ENCODE measurements around the gene BCAT1.
"Not testable (repeated sequence)": the region's sequence is repeated elsewhere in the genome, so short reads cannot be mapped to it uniquely, and the experiment has no call there.

Gene BCAT1

GRCh38 chr12:24960222-24960855 is 11.4 kb upstream of the BCAT1 start:
- peak in 1 of 2 donors; percentile 42 for DNase-seq (ENCODE audit: low read depth in 2 of 2)

DNA sequence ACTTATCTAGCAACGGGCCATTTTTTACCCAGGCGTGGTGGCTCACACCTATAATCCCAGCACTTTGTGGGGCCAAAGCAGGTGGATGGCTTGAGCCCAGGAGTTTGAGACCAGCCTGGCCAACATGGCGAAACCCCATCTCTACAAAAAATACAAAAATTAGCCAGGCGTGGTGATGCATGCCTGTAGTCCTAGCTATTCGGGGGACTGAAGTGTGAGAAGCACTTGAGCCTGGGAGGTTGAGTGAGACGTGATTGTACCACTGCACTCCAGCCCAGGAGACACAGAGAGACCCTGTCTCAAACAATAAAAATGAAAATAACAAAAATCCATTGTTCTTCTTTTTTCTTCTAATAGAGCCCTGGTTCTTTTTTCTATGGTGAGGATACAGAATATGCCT is 7.5 kb upstream of the BCAT1 start:
- DNase-seq (ENCODE audit: low read depth in 2 of 2), result not testable (repeated sequence)

- DNase-seq (ENCODE audit: low read depth in 2 of 2), result no peak
These were observed 7.0 kb upstream of the BCAT1 start for GRCh38 chr12:24955853-24956252.

DNA sequence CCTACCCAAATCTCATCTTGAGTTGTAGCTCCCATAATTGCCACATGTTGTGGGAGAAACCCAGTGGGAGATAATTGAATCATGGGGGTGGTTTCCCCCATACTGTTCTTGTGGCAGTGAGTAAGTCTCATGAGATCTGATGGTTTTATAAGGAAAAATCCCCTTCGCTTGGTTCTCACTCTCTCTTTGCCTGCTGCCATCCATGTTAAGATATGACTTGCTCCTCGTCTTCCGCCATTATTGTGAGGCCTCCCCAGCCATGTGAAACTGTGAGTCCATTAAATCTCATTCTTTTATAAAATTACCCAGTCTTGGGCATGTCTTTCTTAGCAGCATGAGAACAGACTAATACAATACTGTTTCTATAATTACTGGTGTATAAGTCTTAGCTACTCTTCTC is 6.5 kb upstream of the BCAT1 start:
- DNase-seq (ENCODE audit: low read depth in 2 of 2), result no peak

- no peak for DNase-seq (ENCODE audit: low read depth in 2 of 2)
These were observed 5.4 kb upstream of the BCAT1 start for GRCh38 chr12:24954261-24954660.

- DNase-seq (ENCODE audit: low read depth in 2 of 2), result no peak
These were observed 3.5 kb upstream of the BCAT1 start for GRCh38 chr12:24952389-24952788.

DNA sequence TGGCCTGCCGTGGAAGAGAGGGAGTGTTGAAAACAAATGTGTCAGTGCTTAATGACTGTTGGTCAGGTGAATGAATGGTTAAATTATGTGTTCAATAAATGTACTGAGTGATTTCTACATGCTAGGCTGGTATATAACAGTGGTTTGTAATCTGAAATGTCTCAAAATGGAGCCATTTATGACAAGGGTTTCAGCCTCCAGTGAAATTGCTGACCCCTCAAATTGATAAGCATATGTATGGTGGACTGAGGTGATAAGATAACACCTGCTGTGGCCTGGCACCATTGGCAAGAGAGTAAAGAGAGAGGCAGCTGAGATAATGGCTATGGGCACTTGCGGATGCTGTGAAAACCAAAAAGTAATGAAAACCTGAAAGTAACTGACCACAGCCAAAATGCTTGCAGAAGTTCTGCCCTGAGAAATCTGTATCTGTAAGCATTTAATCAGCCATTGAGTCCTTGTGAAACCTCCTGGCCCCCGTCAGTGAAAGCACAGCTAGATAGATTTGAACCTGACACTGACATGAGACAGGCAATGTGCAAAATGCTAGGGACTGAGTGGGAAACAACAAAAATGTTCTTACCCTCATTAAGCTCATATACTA is 1.4 kb upstream of the BCAT1 start:
- no peak for DNase-seq (ENCODE audit: low read depth in 2 of 2)

DNA sequence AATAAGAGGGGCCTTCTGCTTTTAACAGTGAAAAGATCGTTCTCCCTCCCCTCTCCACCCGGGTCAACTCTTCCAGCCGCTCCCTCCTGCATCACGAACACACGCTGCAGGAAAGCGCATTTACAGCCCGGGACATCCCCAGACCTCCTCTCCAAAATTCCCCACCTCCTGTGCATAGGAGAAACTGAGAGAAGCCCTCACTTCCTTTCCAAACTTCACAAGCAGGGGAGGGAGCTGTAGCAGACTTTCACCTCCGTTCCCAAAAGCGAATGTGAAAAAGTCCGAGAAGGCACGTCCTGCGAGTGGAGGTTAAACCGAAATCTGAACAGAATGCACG is 513 bp downstream of the BCAT1 start:
- peak in 1 of 2 donors; percentile 25 for DNase-seq (ENCODE audit: low read depth in 2 of 2)

GRCh38 chr12:24947541-24948419 is 1.1 kb downstream of the BCAT1 start:
- DNase-seq (ENCODE audit: low read depth in 2 of 2), result no peak

DNA sequence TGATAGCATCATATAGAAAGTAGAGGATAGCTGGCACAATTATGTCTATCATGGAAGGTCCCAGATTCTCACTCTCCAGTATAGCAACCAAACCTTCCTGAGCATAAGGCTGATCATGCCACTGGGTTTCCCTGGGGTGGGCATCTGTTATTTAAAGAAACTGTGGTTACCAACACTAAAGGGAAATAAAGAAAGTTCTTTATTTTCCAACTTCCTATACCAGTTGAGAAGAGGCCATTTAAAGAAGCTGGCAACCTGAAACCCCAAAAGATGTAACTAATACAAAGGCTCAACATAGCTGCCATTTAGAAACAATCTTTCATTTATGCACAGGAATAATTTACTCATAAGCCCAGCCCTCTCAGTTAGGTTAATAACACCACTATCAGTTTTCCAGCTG is 3.1 kb downstream of the BCAT1 start:
- no peak for DNase-seq (ENCODE audit: low read depth in 2 of 2)

DNA sequence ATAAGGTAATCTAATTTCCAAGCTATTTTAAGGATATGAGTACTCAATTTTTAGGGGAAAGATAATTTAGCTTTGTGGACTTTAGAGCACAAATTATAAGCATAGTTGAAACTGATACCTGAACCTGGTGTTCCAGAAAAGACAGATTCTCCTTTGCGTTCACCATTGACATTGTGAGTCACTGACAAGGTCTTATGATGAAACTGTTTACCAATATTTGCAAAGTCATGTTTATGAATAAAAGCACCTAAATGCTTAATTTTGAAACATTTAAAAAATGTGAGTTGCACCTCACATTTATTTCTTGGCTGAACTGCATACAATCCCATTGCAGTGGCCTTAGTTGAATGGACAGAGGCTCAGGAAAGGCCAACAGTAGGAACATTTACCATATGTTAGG is 3.9 kb downstream of the BCAT1 start:
- DNase-seq (ENCODE audit: low read depth in 2 of 2), result no peak

- DNase-seq (ENCODE audit: low read depth in 2 of 2), result no peak
These were observed 4.3 kb downstream of the BCAT1 start for GRCh38 chr12:24944601-24944975.

GRCh38 chr12:24943947-24944600 is 4.8 kb downstream of the BCAT1 start:
- DNase-seq (ENCODE audit: low read depth in 2 of 2), result no peak

- DNase-seq (ENCODE audit: low read depth in 2 of 2), result no peak
These were observed 8.7 kb downstream of the BCAT1 start for GRCh38 chr12:24940157-24940556.

DNA sequence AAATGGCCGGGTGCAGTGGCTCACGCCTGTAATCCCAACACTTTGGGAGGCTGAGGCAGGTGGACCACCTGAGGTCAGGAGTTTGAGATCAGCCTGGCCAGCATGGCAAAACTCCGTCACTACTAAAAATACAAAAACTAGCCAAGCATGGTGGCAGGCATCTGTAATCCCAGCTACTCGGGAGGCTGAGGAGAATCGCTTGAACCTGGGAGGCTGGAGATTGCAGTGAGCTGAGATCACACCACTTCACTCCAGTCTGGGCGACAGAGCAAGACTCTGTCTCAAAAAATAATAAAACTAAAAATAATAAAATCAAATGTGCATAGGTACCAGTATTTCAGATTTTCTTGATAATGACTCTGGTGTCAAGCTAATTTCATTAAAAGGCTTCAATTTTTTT is 9.3 kb downstream of the BCAT1 start:
- not testable (repeated sequence) for DNase-seq (ENCODE audit: low read depth in 2 of 2)

- no peak for DNase-seq (ENCODE audit: low read depth in 2 of 2)
These were observed 10.6 kb downstream of the BCAT1 start for GRCh38 chr12:24938341-24938740.

DNA sequence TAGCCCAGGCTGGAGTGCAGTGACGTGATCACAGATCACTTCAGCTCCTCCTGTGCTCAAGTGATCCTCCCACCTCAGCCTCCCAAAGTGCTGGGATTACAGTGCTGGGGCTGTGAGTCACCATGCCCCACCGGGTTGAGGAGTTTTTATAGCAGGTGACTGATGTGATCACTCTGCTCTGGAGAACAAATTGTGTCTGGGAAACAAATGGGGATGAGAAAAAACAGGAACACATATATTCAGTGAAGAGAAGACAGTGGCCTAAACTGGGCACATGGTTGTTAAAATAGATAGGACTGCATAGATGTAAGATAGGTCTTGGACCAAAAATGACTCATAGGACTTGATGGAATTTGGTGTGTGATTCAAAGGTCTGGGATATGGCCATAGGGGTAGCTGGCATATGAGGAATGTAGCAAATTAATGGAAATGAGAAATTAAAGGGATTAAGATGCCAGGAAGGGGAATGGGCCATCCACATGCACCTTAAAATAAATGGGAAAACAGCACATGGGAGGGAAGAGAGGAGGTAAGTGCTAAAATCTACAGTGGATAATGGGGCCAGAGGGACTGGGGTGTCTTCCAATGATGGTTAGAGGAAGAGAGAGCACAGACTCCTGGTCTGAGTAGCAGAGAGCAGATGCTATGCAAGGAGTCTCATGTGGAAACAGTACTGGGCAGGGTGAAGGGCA is 11.2 kb downstream of the BCAT1 start:
- DNase-seq (ENCODE audit: low read depth in 2 of 2), result no peak

- DNase-seq (ENCODE audit: low read depth in 2 of 2), result no peak
These were observed 15.1 kb downstream of the BCAT1 start for GRCh38 chr12:24933694-24934407.

GRCh38 chr12:24931666-24932405 is 17.1 kb downstream of the BCAT1 start:
- no peak for DNase-seq (ENCODE audit: low read depth in 2 of 2)

GRCh38 chr12:24929953-24930352 is 18.9 kb downstream of the BCAT1 start:
- no peak for DNase-seq (ENCODE audit: low read depth in 2 of 2)
